Neural progenitor cell (in vitro differentiated cells): ENCODE measurements around the gene PDE6B. TPM values are rescaled to one million over a fixed set of nuclear protein-coding genes. Genes with fewer than 3 reads are reported as not detected.
"Not testable (repeated sequence)": the region's sequence is repeated elsewhere in the genome, so short reads cannot be mapped to it uniquely, and the experiment has no call there.

Source experiments
- DNase-seq: peaks from one replicate; pipeline ENCODE4 v3.0.0-alpha.2; 2016; ENCODE audit warnings: low spot score
- H2AFZ ChIP-seq: fragments of 200-600 bp; sonication (generic); replicated peaks from 2 replicates; pipeline ENCODE4 v1.6.1; 2016; ENCODE audit warnings: antibody characterized with exemption
- H3F3A ChIP-seq: fragments of 200-600 bp; sonication (generic); 2 replicates; pipeline ENCODE4 v1.6.1; 2016; ENCODE audit warnings: antibody characterized with exemption, low read depth
- H3K27ac ChIP-seq: fragments of 200-600 bp; sonication (generic); 2 replicates; pipeline ENCODE4 v1.5.1; 2016; ENCODE audit warnings: mild to moderate bottlenecking
- H3K27me3 ChIP-seq: fragments of 200-600 bp; sonication (generic); 2 replicates; pipeline ENCODE4 v1.6.1; 2016; ENCODE audit warnings: mild to moderate bottlenecking, moderate library complexity
- H3K36me3 ChIP-seq: fragments of 200-600 bp; sonication (generic); 2 replicates; pipeline ENCODE4 v1.5.1; 2016
- H3K4me1 ChIP-seq: fragments of 200-600 bp; sonication (generic); 2 replicates; pipeline ENCODE4 v1.6.1; 2016; ENCODE audit warnings: mixed run types
- H3K4me2 ChIP-seq: fragments of 200-600 bp; sonication (generic); 2 replicates; pipeline ENCODE4 v1.6.1; 2016
- H3K4me3 ChIP-seq: fragments of 200-600 bp; sonication (generic); 2 replicates; pipeline ENCODE4 v1.5.1; 2016
- H3K79me2 ChIP-seq: fragments of 200-600 bp; sonication (generic); 2 replicates; pipeline ENCODE4 v1.6.1; 2016; ENCODE audit warnings: low read depth
- H3K9ac ChIP-seq: fragments of 200-600 bp; sonication (generic); 2 replicates; pipeline ENCODE4 v1.6.1; 2016
- H3K9me3 ChIP-seq: fragments of 200-600 bp; sonication (generic); 2 replicates; pipeline ENCODE4 v1.5.1; 2016; ENCODE audit warnings: low read depth
- H4K20me1 ChIP-seq: fragments of 200-600 bp; sonication (generic); 2 replicates; pipeline ENCODE4 v1.6.1; 2016; ENCODE audit warnings: low read depth
- H3K27ac Mint-ChIP-seq: 3 replicates; pipeline ENCODE4 v1.8.0; 2021; ENCODE audit warnings: mixed read lengths
- H3K27me3 Mint-ChIP-seq: 2 replicates; pipeline ENCODE4 v1.8.0; 2022; ENCODE audit warnings: low read depth, mild to moderate bottlenecking, inconsistent platforms, moderate library complexity, mixed read lengths; ENCODE audit not compliant: insufficient read depth
- H3K36me3 Mint-ChIP-seq: 3 replicates; pipeline ENCODE4 v1.8.0; 2021; ENCODE audit warnings: mixed read lengths
- H3K4me1 Mint-ChIP-seq: 3 replicates; pipeline ENCODE4 v1.8.0; 2021; ENCODE audit warnings: mixed read lengths
- H3K4me3 Mint-ChIP-seq: 3 replicates; pipeline ENCODE4 v1.8.0; 2021; ENCODE audit warnings: mild to moderate bottlenecking, moderate library complexity, mixed read lengths
- H3K9me3 Mint-ChIP-seq: 3 replicates; pipeline ENCODE4 v1.8.0; 2020; ENCODE audit warnings: mixed read lengths
- EZH2 ChIP-seq: fragments of 200-600 bp; sonication (generic); IDR thresholded peaks from 2 replicates; pipeline ENCODE4 v1.6.1; 2017; ENCODE audit warnings: antibody characterized with exemption, mild to moderate bottlenecking, moderate library complexity
- EZH2phosphoT487 ChIP-seq: fragments of 200-600 bp; sonication (generic); IDR thresholded peaks from 2 replicates; pipeline ENCODE4 v1.6.1; 2017; ENCODE audit warnings: antibody characterized with exemption
- total RNA-seq: library from RNA; depleted of rRNA; stranded (reverse); fragments of >200 nt; gene quantifications from 2 replicates; pipeline ENCODE4 v1.2.3, GENCODE V29; 2015; ENCODE audit warnings: low replicate concordance
- TF ChIP-seq, protein P1 (sequence below): fragments of 200-600 bp; sonication (generic); IDR thresholded peaks from 2 replicates; pipeline ENCODE4 v1.5.1; 2017; ENCODE audit warnings: antibody characterized with exemption, mild to moderate bottlenecking

PDE6B gene
- total RNA-seq, 1 donor from 2014 or later = 4.3 TPM

DNA sequence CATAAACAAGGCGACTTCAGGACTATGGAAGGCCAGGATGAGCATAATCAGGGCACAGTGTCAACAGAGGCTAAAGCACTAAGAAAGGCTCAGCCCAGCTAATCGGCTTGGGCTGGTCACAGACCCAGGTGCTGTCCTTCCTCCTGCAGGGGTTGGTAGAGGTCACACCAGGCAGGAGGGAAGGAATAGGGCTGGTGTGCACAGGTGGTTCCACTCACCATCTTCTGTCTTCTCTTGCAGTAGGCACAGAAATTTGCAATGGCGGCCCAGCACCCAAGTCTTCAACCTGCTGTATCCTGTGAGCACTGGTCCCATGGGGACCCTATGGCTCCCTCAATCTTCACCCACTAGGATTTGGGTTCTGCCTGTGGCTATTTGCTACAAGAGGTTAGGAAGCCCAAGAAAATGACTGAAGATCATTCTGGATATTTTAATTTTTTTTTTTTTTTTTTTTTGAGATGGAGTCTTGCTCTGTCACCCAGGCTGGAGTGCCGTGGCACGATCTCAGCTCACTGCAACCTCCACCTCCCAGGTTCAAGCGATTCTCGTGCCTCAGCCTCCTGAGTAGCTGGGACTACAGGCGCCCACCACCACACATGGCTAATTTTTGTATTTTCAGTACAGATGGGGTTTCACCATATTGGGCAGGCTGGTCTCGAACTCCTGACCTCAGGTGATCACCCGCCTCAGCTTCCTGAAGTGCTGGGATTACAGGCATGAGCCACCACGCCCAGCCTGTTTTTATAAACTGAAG lies 44.6 kb downstream of the PDE6B start:
- H3K27me3 ChIP-seq, H3F3A ChIP-seq, H3K4me3 ChIP-seq, H3K4me2 ChIP-seq, H3K4me3 Mint-ChIP-seq, H3K4me1 Mint-ChIP-seq, H4K20me1 ChIP-seq, H3K27ac ChIP-seq, H3K27me3 Mint-ChIP-seq, H3K27ac Mint-ChIP-seq, H3K9me3 Mint-ChIP-seq, H3K36me3 ChIP-seq, DNase-seq, H3K9ac ChIP-seq, H3K9me3 ChIP-seq, H3K4me1 ChIP-seq, H2AFZ ChIP-seq: not testable (repeated sequence)
- H3K79me2 ChIP-seq = peaks cover 10% of the 10 kb centered on the region
- peaks cover 14% of the 10 kb centered on the region for H3K36me3 Mint-ChIP-seq

DNA sequence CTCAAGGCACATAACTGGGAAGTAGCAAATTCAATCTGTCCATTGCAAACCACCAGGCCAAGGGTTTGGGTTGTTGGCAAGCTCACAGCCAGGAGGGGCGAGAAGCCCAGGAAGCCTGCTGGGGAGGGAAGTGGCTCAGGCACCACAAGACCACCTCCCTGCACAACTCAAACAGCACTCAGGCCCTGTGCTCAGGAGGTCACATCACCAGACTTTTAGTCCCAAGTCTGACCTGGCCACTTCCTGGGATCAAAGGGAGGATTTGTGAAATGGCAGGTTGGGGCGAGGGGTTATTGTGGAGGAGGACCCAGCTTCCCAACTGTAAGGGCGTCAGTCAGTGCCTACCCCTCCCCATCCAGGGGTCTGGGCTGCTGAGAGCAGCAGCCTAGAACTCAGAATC lies 46.4 kb downstream of the PDE6B start:
- H3K36me3 ChIP-seq = no peaks in the 10 kb centered on the region
- Mint-ChIP-seq H3K9me3 (no peaks in the 10 kb centered on the region), H3K27me3 (no peaks in the 10 kb centered on the region), H3K4me1 (peaks cover 6% of the 10 kb centered on the region), H3K36me3 (peaks cover 14% of the 10 kb centered on the region), H3K27ac (no peak overlapping the region), H3K4me3 (no peak overlapping the region)
- H3K4me2 ChIP-seq = no peak overlapping the region
- no peak overlapping the region for H3K9ac ChIP-seq
- DNase-seq = no peak
- H3F3A ChIP-seq = no peaks in the 10 kb centered on the region
- H3K27ac ChIP-seq = no peak overlapping the region
- no peaks in the 10 kb centered on the region for H3K9me3 ChIP-seq
- H3K79me2 ChIP-seq = peaks cover 10% of the 10 kb centered on the region
- H2AFZ ChIP-seq = no peak overlapping the region
- no peaks in the 10 kb centered on the region for H3K27me3 ChIP-seq
- TF ChIP-seq EZH2 (no peak), EZH2phosphoT487 (no peak)
- TF ChIP-seq, protein P1, sequence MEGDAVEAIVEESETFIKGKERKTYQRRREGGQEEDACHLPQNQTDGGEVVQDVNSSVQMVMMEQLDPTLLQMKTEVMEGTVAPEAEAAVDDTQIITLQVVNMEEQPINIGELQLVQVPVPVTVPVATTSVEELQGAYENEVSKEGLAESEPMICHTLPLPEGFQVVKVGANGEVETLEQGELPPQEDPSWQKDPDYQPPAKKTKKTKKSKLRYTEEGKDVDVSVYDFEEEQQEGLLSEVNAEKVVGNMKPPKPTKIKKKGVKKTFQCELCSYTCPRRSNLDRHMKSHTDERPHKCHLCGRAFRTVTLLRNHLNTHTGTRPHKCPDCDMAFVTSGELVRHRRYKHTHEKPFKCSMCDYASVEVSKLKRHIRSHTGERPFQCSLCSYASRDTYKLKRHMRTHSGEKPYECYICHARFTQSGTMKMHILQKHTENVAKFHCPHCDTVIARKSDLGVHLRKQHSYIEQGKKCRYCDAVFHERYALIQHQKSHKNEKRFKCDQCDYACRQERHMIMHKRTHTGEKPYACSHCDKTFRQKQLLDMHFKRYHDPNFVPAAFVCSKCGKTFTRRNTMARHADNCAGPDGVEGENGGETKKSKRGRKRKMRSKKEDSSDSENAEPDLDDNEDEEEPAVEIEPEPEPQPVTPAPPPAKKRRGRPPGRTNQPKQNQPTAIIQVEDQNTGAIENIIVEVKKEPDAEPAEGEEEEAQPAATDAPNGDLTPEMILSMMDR = no peak
- H3K4me3 ChIP-seq = no peak overlapping the region
- H3K4me1 ChIP-seq = peaks cover 4% of the 10 kb centered on the region
- no peaks in the 10 kb centered on the region for H4K20me1 ChIP-seq

DNA sequence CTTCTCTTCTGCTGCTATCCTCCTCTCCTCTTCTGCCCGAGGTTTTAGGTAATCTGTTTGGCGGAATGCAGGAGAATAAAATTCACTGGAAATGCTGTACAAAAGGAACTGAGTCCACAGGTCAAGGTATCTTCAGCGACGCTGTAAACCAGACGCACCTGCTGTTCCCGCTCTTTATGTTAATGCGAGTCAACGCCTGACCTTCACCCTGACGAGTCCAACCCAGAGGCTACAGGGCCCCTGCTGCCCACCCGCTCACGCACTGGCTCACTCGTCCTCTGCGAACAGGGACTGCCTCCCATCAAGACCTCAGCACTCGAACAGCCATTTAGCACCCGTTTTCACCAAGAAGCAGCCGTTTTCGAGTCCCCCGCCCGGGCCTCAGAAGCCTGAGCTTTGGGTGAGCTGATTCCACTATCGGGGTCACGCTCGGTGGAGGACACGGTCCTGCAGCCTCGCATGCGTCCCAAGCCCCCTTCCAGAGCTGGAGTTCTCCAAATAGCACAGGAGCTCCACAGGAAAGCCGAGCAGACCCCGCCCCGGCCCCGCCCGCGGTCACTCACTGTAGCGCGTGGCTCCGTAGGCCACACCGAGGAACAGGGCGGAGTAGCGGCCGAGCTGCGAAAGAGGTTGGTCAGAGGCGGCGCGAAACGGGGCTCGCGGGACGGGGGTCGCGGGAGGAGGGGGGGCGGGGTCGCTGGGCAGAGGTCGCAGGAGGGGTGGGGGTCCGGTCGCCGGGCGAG lies 48.1 kb downstream of the PDE6B start:
- peaks cover 10% of the 10 kb centered on the region for H3K79me2 ChIP-seq
- peak overlapping the region; percentile 85 for H3K4me2 ChIP-seq
- no peak overlapping the region for H2AFZ ChIP-seq
- H3K27me3 ChIP-seq = no peaks in the 10 kb centered on the region
- H3F3A ChIP-seq = no peaks in the 10 kb centered on the region
- H3K9me3 ChIP-seq = no peaks in the 10 kb centered on the region
- H3K4me1 ChIP-seq = peaks cover 4% of the 10 kb centered on the region
- no peaks in the 10 kb centered on the region for H4K20me1 ChIP-seq
- H3K36me3 ChIP-seq = no peaks in the 10 kb centered on the region
- H3K27ac ChIP-seq = no peak overlapping the region
- H3K27ac Mint-ChIP-seq = no peak overlapping the region
- H3K4me1 Mint-ChIP-seq = peaks cover 6% of the 10 kb centered on the region
- H3K9ac ChIP-seq = peak overlapping the region; percentile 72
- no peaks in the 10 kb centered on the region for H3K27me3 Mint-ChIP-seq
- TF ChIP-seq EZH2phosphoT487 (peak; percentile 25), EZH2 (peak; percentile 21)
- TF ChIP-seq, protein P1 = no peak
- H3K36me3 Mint-ChIP-seq = peaks cover 14% of the 10 kb centered on the region
- H3K4me3 Mint-ChIP-seq = peak overlapping the region; percentile 92
- peak; percentile 61 for DNase-seq
- peak overlapping the region; percentile 86 for H3K4me3 ChIP-seq
- H3K9me3 Mint-ChIP-seq = no peaks in the 10 kb centered on the region
